ENCODE results near the gene CHDH.
A peak's percentile ranks its signal among the peaks of the same experiment; 100 is the strongest.

The CHDH gene, protein sequence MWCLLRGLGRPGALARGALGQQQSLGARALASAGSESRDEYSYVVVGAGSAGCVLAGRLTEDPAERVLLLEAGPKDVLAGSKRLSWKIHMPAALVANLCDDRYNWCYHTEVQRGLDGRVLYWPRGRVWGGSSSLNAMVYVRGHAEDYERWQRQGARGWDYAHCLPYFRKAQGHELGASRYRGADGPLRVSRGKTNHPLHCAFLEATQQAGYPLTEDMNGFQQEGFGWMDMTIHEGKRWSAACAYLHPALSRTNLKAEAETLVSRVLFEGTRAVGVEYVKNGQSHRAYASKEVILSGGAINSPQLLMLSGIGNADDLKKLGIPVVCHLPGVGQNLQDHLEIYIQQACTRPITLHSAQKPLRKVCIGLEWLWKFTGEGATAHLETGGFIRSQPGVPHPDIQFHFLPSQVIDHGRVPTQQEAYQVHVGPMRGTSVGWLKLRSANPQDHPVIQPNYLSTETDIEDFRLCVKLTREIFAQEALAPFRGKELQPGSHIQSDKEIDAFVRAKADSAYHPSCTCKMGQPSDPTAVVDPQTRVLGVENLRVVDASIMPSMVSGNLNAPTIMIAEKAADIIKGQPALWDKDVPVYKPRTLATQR

GRCh38 chr3:53846134-53846850 lies at the start of gene CHDH, which contains the start of gene IL17RB:
Gene CHDH, minus strand, starts transcription at chr3:53846419. Its CDS starts 22,411 bp downstream, at chr3:53824008.
Gene IL17RB, plus strand, starts transcription at chr3:53846568. Its CDS starts 21 bp downstream, at chr3:53846589.
- DNase-seq: peak; percentile 49

GRCh38 chr3:53892286-53892637 lies 46.0 kb upstream of the CHDH start:
- DNase-seq: no peak

DNA sequence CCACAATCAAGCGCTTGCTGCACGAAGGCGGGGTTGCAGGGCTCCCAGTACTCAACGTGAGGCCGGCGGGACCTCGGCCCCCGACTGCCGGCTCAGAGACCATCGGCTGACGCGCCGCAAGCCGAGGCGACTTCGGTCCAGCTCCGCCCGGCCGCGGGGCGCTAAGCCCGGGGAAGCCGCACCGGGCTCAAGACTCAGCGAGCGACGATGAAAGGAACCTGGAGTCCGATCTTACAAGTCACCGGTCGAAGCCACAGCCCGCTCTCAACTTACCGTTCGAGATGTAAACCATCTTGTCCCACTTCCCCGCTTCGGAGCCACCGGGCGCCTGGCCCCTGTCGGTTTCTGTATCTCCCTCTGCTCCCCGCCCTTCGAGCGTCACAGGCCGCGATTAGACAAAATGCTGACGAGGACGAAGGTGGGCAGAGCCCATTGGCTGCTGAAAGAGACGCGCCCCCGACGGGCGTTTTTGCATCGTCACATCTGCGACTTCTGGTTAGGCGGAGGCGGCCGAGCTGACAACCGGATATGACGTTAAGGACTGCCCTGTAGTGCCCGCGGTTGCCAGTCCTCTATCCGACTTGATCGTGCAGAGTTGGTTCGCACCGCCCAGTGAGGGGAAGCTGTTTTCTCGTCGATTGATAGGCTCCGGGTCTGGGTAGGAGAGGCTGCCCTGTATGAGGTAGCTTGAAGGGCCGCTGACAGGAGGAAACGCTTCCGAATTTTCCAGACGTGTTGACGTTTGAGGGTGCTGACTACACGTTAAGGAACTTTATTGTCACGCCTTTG lies 45.5 kb upstream of the CHDH start, which contains the start of gene SELENOK:
SELENOK (minus strand) TSS at position 363 of the 789 bp plus-strand sequence.
- peak; percentile 100 for DNase-seq

GRCh38 chr3:53890726-53891475 lies 44.7 kb upstream of the CHDH start:
- peak; percentile 52 for DNase-seq

GRCh38 chr3:53888232-53888631 lies 42.0 kb upstream of the CHDH start:
- peak; percentile 80 for DNase-seq

DNA sequence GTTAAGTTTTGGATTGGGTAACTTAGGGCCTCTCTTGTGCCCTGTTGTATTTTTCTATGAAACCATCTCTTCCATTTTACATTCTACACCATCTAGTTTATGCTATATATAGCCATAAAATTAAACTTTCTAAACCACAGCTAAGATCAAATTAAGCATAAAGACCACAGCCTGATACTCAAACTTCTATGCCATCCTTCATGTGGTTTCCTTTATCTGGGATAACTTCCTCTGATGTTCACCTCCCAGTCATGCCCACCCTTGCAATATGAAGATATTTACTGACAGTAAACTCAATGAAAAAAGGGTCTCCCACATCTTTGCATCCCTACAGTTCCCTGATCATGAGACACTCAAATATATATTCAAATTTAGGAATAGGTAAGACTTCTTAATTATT lies 41.2 kb upstream of the CHDH start:
- peak; percentile 20 for DNase-seq

- no peak for DNase-seq
These were observed 39.0 kb upstream of the CHDH start for GRCh38 chr3:53885239-53885638.

DNA sequence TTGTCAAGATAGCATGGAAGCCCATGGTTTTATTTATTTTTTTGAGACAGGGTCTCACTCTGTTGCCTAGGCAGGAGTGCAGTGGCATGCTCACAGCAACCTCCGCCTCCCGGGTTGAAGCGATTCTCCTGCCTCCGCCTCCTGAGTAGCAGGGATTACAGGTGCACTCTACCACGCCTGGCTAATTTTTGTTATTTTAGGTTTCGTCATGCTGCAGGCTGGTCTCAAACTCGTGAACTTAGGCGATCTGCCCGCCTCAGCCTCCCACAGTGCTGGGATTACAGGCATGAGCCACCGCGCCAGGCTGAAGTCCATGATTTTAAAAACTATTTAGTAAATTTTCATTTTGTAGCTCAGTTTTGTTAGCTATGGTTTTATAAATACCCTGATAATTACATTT lies 38.4 kb upstream of the CHDH start:
- DNase-seq: no peak

DNA sequence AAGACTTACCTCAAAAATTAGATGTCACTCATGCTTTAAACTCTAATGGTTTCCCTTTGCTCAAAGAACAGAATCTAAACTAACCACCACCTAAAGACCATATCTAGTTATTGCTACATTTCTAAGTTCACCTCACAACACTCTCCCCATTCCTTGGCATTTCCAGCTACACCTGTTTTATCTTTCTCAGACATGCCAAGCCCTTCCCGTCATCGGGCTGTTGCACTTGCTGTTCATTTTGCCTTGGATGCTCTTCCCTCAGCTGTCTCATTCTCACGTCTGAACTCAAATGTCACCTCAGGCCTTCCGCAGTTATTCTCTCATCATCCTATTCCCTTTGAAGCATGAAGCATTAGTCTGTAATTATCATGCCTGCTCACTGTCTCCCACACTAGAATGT lies 36.8 kb upstream of the CHDH start:
- DNase-seq: no peak

- DNase-seq: peak; percentile 94
These were observed 35.7 kb upstream of the CHDH start, which contains the start of gene ACTR8 for GRCh38 chr3:53881691-53882593. Gene ACTR8, minus strand, starts transcription at chr3:53882152. Its CDS starts 51 bp downstream, at chr3:53882101.

DNA sequence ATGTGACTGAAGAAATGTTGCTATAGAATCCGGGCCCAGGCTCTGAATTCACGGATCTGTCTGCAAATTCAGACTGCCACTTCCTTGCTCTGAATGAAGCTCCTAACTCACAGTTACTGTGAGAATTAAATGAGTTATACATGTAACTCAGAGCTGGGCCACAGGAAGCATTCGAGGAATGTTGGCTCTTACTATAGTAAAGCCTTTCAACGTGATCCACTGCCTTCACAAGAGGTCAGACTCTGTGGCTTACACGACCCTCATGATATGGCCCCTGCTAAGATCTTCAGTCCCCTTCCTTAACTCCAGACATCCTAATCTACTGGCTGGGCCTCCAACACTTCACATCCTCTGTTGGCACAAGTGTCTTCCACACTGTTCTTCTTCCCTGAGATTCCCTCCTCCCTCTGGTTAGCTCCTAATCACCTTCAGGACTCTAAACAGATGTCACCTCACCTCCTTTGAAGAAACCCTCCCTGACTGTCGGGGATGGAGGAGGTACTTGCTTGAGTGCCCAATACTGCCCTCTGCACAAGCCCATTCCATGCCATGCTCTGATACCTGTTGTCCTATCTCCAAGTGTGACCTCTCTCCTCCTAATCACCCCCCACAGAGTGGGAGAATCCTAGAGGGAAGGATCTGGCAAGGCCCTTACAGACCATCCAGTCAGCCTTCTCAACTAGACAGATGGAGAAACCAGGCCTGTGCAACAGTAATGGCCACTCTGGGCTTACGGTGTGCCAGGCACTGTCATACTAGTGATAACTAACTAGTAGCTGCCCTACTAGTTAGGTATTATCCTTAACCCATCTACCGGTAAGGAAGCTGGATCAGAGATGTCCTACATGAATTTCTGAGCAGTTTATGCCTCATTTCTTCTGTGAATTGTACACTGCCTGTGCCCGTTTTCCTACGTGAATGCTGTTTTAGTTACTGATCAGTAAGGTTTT lies 34.5 kb upstream of the CHDH start:
- peak; percentile 7 for DNase-seq

DNA sequence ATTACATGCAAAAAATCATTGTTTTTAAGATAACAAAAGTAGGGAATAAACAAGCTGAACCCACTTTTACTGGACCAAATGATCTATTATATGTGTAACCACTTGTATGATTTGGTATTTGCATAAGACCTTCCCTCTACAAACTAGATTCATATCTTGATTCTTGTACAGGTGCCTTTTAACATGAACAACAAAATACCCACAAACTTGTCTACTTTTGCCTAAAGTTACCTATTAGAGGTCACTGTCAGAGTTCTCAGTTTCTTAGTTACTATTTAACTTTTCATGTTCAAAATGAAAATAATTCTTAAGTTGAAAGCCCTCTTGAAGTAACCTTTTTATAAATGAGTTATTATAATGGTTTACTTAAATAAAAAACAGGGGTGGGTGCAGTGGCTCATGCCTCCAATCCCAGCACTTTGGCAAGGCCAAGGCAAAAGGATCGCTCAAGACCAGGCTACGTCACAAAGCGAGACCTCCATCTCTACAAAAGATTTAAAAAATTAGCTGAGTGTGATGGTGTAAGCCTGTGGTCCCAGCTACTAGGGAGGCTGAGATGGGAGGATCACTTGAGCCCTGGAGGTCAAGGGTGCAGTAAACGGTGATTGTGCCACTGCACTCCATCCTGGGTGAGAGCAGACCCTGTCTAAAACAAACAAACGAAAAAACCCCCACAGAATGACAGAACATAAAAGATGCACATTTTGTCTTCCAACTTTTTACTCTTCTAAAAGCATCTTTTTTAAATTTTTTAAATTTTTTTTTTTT lies 19.7 kb upstream of the CHDH start:
- no peak for DNase-seq

GRCh38 chr3:53863145-53863544 lies 16.9 kb upstream of the CHDH start:
- DNase-seq: no peak

- DNase-seq: no peak
These were observed 16.0 kb upstream of the CHDH start for GRCh38 chr3:53862241-53862640.

GRCh38 chr3:53860196-53860595 lies 14.0 kb upstream of the CHDH start:
- DNase-seq: no peak

GRCh38 chr3:53859178-53859577 lies 13.0 kb upstream of the CHDH start:
- no peak for DNase-seq

- no peak for DNase-seq
These were observed 12.0 kb upstream of the CHDH start for GRCh38 chr3:53858096-53858741.

DNA sequence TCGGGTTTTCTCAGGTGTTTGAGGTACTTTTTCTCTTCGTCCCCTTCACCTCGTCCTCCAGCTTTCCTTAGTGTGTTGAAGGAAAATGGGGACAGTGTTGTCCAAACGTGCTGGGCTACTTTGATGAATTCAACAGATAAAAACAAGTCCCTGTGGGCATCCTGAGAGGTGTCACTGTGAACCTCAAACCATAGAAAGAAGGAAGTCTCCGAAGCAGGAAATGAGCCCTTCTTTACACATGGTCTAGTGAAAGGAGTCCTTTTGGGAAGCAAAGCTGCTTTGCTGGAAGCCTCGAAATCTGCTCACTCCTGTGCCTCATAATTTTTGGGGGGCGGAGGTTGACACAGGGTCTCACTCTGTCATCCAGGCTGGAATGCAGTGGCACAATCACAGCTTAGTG lies 10.7 kb upstream of the CHDH start:
- no peak for DNase-seq

Measured in hematopoietic multipotent progenitor cell treated with erythropoietin and hydrocortisone succinate and interleukin-3 and kit ligand, for 4 days (in vitro differentiated cells).